ENCODE results near the gene CWC27.

DNA sequence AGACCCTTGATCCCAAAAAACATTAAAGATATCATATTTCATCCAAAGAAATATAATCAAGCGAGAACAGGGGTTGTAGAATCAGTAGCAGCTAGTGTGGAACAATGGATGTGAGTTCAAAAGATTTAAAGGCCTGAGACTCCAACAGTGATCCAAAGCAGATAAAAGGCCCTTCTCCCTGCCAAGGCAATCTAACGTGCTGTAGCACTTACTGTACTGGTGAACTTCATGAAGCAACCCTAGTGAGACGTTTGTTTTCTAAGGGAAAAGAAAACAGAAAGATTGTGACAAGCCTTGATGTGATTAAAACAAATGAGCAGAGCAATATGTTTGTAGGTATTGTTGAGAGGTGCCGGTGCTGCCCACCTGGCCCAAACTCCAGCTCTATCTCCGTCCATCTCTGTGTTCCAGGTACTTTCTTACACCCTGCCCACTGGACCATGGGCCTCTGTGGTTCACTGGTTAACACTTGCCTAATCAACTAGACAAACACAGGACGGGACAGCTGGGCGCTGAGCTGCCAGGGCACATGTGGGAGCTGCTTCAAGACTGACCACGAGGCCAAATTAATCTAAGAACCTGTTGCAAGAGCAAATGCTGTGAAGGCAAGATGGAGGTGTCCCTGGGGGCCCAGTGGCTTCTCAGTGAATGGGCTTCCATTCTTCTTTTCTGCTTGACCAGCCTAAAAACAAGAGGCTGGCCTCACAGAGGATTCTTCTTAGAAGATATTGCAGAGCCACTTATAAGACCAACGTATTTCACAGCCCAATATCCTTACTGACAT, 265.5 kb downstream of the CWC27 start:
- TF ChIP-seq EP300 (IDR thresholded peaks at IDR 0.05; ENCODE audit: borderline replicate concordance in 1 of 2, low read depth in 1 of 2, low read length in 1 of 2) (no peak), FOXJ3 (CRISPR knock-in tag; IDR thresholded peaks at IDR 0.05) (no peak)
- TF ChIP-seq, protein P1, sequence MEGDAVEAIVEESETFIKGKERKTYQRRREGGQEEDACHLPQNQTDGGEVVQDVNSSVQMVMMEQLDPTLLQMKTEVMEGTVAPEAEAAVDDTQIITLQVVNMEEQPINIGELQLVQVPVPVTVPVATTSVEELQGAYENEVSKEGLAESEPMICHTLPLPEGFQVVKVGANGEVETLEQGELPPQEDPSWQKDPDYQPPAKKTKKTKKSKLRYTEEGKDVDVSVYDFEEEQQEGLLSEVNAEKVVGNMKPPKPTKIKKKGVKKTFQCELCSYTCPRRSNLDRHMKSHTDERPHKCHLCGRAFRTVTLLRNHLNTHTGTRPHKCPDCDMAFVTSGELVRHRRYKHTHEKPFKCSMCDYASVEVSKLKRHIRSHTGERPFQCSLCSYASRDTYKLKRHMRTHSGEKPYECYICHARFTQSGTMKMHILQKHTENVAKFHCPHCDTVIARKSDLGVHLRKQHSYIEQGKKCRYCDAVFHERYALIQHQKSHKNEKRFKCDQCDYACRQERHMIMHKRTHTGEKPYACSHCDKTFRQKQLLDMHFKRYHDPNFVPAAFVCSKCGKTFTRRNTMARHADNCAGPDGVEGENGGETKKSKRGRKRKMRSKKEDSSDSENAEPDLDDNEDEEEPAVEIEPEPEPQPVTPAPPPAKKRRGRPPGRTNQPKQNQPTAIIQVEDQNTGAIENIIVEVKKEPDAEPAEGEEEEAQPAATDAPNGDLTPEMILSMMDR (IDR thresholded peaks at IDR 0.05): no peak

Measured in SK-N-SH (cell line).